GM15510 (cell line): ENCODE results near the gene PITX1.

Source experiments
- POLR2A ChIP-seq: IDR thresholded peaks from 3 replicates; pipeline ENCODE4 v1.6.1; 2011; ENCODE audit warnings: borderline replicate concordance; ENCODE audit not compliant: insufficient read length; ENCODE audit errors: extremely low read depth

Gene PITX1

GRCh38 chr5:135033901-135034235 is at the start of gene PITX1:
Gene PITX1 (minus strand): TSS chr5:135034228. CDS start chr5:135033881, 347 bp downstream.
- TF ChIP-seq POLR2A, result no peak

DNA sequence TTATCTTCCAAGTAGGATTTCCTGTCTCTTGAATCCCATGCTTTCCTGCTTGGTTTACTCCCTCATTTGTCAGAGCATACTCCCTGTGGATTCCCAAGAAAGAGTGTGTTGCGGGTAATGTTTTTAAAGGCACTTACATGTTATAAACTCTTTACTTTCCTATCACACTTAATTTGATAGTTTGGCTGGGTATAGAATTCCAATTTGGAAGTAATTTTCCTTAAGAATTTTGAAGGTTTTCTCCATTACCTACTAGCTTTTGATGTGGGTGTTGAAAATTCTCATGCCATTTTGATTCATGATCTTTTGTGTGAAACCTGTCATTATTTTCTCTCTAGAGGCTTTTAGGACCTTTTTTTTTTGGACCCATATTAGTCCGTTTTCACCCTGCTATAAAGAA is 47.2 kb upstream of the PITX1 start:
- TF ChIP-seq POLR2A, result no peak

DNA sequence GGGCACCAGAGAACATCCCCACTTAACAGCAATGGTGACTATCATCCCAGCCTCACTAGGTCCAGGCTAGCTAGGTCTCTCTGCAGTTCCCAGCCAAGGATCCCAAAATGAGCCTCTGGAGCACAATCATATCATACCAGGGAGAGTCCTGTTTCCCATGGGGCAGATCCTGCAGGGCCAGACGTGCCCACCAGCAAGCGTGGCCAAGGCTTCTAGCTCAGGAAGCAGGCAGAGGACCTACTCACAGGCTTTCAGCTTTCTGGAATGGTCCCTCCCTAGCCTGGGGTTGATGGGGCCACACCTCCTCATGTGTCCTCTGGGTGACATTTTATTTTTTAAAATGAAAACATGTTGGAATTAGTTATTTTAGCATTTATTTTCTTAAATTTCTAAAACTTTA is 45.7 kb upstream of the PITX1 start:
- TF ChIP-seq POLR2A, result no peak

- no peak for TF ChIP-seq POLR2A
Observed at GRCh38 chr5:135079099-135079681, 45.2 kb upstream of the PITX1 start.

DNA sequence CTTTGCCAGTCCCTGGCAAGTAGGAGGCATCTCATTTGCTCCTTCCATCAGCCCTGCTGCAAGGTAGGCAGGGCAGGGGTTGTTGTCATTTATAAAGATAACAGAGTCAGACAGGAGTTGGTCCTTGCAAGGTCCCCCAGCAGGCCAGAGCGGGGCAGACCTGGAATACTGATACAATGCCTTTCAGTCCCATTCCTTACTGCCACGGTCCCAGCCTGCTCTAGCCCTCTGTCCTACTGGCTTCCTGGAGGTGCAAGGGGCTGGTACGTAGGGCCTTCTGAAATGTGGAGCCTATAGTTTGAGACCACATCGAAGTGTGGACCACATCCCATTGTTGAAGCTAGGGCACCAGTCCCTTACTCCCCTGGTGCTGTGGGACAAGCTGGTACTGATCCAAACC is 42.8 kb upstream of the PITX1 start:
- no peak for TF ChIP-seq POLR2A

DNA sequence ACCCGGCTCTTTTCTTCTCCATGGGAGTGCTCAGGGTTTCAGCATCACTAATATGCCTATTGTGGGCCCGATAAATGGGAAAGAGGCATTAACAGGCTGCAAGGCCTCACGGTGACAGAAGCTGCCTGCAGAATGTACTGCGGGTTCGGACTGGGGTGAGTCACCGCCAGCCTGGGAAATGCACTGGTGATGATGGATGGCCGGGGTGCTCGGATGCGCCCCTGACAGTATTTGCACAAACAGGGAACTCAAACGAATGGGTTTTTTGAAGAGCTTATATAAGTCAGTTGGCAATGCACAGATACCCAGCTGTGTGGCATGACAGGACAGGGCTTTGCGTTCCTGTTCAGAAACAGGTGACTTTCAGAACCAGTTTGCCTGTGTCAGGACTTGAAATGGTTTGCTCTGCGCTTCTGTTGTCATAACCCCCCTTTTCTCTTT is 42.0 kb upstream of the PITX1 start:
- TF ChIP-seq POLR2A, result no peak

- TF ChIP-seq POLR2A, result no peak
Observed at GRCh38 chr5:135075621-135076020, 41.6 kb upstream of the PITX1 start.

DNA sequence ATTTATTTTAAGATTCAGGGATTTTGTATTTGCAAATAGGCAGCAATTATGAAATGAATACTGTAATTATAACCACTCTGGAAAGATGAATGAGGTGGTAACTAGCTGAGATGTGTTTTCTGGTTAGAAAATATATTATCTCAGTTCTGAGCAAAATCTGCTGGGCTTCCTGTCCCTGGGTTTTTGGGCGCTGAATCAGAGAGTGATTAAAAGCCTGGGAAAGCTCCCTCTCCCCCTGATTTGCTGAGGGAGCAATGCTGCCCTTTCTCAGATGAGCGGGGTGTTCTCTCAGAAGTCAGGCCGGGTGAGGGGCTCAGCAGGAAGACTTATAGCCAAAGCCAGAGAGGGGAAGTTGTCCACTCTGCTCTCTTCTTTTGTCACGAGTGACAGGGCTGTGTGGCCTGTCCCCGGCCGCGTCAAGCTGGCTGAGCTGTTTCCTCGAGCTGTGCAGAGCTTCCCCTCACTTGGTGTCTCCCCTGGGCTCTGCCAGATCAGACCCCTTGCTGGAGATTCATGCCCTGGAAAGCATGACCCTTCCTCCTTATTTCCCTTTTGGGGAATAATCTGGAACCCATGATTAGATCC is 39.8 kb upstream of the PITX1 start:
- TF ChIP-seq POLR2A, result no peak

DNA sequence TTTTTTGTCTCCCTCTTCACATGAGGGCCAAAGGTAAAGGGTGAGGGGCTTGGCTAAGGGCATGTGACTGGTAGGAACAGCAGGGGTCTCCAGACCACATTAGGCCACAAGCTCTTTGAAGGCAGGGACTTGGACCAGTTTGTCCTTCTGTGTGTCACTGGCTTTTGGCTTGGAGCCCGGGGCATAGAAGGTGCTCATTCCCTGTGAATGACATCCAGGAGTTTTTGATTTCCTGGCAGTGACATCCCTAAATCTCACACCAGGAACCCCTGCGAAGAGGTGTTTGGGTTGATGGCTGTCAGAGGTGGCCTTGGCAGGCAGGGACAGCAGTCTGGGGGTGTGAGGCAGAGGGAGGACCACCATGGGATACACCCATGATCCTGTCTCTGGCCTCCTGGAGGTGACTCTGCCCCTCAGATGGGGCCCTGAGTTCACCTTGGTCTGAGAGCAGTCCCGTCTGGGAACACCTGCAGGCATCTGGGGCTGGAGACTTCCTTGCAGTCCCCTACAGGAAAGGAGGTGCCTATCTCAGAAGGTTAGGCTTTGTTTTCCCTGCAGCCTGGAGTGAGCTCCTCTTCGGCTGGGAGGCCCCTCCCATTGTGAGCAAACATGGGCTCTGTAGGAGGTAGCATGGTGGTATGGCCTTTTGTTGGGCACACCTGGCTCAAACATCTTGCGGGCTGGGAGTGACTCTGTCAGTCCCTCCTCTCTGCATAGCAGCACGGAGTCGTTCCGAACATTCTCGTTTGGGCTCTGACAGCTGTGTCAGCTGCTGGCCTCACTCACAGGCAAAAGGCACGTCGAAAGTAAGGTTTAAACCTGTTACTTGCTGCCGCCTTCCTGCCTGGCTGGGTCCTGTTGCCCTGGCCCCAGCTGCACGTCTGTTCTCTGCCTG is 38.6 kb upstream of the PITX1 start:
- no peak for TF ChIP-seq POLR2A

DNA sequence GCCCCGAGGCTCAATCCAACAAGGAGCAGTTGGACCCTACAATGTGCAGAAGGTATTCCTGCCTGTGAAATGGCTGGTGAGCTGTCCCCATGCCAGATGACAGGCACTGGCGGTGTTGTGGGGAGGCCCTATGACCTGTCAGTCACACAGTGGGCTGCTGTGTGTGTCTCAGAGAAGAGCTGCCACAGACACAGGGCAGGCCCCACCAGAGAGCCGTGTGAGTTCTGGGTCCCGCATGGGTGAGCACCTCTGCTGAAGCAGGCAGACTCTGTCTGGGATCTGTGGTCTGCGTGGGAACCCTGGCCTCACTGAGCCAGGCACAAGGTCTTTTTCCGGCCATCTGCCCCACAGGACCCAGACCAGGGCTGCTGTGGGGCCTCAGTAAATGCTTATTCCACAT is 37.3 kb upstream of the PITX1 start:
- no peak for TF ChIP-seq POLR2A

- TF ChIP-seq POLR2A, result no peak
Observed at GRCh38 chr5:135069895-135070657, 36.0 kb upstream of the PITX1 start.

- TF ChIP-seq POLR2A, result no peak
Observed at GRCh38 chr5:135069016-135069770, 35.2 kb upstream of the PITX1 start.

DNA sequence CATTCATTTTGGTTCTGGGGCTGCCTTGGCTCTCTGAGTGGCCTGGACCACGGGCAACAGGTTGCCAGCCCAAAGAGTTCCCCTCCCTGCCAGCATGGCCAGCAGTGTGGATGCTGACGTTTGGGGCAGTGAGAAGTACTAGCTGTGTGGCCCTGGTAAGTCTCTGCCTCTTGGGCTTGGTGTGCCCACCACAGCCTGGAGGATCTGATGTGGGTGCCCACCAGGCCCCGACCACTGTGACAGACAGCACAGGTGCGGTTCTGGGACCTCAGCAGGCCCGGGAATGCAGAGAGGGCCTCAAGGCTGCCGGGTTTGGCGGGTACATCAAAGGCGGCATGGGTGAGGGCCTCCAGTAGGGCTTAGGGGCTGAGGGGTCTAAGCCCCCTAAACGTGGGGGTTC is 33.6 kb upstream of the PITX1 start:
- TF ChIP-seq POLR2A, result no peak

DNA sequence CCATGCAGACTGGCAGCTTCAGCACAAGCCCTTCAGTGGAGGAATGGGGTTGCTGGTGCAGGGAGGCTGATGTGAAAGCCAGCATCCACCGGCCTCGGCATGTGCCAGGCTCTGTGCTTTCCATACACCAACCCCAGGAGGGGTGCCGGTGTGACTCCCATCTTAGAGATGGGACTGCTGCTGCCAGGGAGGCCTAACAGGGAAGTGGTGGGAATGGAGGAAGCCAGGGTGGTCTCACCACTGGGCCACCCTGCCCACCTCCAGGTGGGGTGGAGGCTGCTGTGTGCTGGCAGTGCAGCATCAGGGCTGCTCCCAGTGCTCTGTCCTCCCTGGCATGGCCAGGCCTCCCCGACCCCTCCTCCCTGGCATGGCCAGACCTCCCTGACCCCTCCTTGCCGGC is 32.8 kb upstream of the PITX1 start:
- no peak for TF ChIP-seq POLR2A
